Loucy (cell line): ENCODE data around the gene PUM1.
"Not testable (repeated sequence)": the region's sequence is repeated elsewhere in the genome, so short reads cannot be mapped to it uniquely, and the experiment has no call there.

Experiments used
- H2AFZ ChIP-seq: fragments of 200-600 bp; sonication (generic); 2 replicates; pipeline ENCODE4 v1.6.0; 2016; ENCODE audit warnings: antibody characterized with exemption, mild to moderate bottlenecking, low read length, moderate library complexity
- H3F3A ChIP-seq: fragments of 200-600 bp; 2 replicates; pipeline ENCODE4 v1.6.0; 2016; ENCODE audit warnings: antibody characterized with exemption, low read depth, mild to moderate bottlenecking
- H3K27me3 ChIP-seq: fragments of 200-600 bp; sonication (generic); 2 replicates; pipeline ENCODE4 v1.6.1; 2014; ENCODE audit warnings: low read length, mild to moderate bottlenecking; ENCODE audit not compliant: insufficient read depth, poor library complexity, severe bottlenecking
- H3K36me3 ChIP-seq: fragments of 200-600 bp; sonication (generic); 2 replicates; pipeline ENCODE4 v1.6.1; 2016; ENCODE audit warnings: low read length; ENCODE audit not compliant: insufficient read depth
- H3K4me1 ChIP-seq: fragments of 200-600 bp; sonication (generic); 2 replicates; pipeline ENCODE4 v1.5.1; 2014; ENCODE audit warnings: low read length, mild to moderate bottlenecking; ENCODE audit not compliant: insufficient read depth, poor library complexity, severe bottlenecking
- H3K4me2 ChIP-seq: fragments of 200-600 bp; sonication (generic); 2 replicates; pipeline ENCODE4 v1.6.0; 2014; ENCODE audit warnings: antibody characterized with exemption, low read length, low read depth, mild to moderate bottlenecking; ENCODE audit not compliant: poor library complexity, severe bottlenecking
- H3K4me3 ChIP-seq: fragments of 200-600 bp; sonication (generic); 2 replicates; pipeline ENCODE4 v1.5.1; 2014; ENCODE audit warnings: low read length, mild to moderate bottlenecking, mixed read lengths; ENCODE audit not compliant: poor library complexity, severe bottlenecking
- H3K79me2 ChIP-seq: fragments of 200-600 bp; sonication (generic); 2 replicates; pipeline ENCODE4 v1.6.1; 2014; ENCODE audit warnings: low read length; ENCODE audit not compliant: insufficient read depth
- H3K9ac ChIP-seq: fragments of 200-600 bp; sonication (generic); 2 replicates; pipeline ENCODE4 v1.6.0; 2014; ENCODE audit warnings: mild to moderate bottlenecking, low read depth, low read length, moderate library complexity; ENCODE audit not compliant: poor library complexity, severe bottlenecking
- H3K9me2 ChIP-seq: fragments of 200-600 bp; sonication (generic); replicated peaks from 2 replicates; pipeline ENCODE4 v1.6.1; 2016; ENCODE audit warnings: low read depth, low read length, mixed read lengths
- H3K9me3 ChIP-seq: fragments of 200-600 bp; sonication (generic); 2 replicates; pipeline ENCODE4 v1.6.1; 2014; ENCODE audit warnings: mild to moderate bottlenecking, antibody characterized with exemption, low read length, low read depth; ENCODE audit not compliant: insufficient read depth
- H4K20me1 ChIP-seq: fragments of 200-600 bp; sonication (generic); 2 replicates; pipeline ENCODE4 v1.6.0; 2014; ENCODE audit warnings: antibody characterized with exemption, low read length, mild to moderate bottlenecking; ENCODE audit not compliant: insufficient read depth, poor library complexity, severe bottlenecking
- EZH2phosphoT487 ChIP-seq: fragments of 200-600 bp; IDR thresholded peaks from 2 replicates; pipeline ENCODE4 v1.6.1; 2018; ENCODE audit warnings: antibody characterized with exemption, mild to moderate bottlenecking, moderate library complexity, borderline replicate concordance
- TF ChIP-seq, protein P1 (sequence below): fragments of 200-600 bp; sonication (generic); conservative IDR thresholded peaks from 2 replicates; pipeline ENCODE4 v1.5.1; 2014; ENCODE audit warnings: mild to moderate bottlenecking, antibody characterized with exemption, low read length

Gene PUM1

DNA sequence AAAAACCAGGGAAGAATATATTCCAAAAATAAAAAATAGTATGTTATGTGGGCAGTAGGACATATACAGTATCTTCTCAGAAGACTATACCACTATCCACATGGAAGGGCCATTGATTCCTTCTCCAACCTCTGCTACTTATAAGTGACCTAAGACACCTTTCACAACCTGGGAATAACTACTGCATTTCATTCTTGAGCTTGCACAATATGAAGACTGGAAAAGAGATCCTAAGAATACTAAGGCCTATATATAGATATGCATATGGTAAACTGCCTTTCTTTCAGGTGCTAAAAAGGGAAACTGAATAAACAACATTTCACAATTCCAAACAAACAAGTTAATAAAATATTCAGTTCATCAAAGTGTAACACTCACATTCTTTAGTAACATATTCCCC lies 125.0 kb downstream of the PUM1 start:
- no peaks in the 10 kb centered on the region for H3K79me2 ChIP-seq
- H2AFZ ChIP-seq = no peak overlapping the region
- no peaks in the 10 kb centered on the region for H3K27me3 ChIP-seq
- TF ChIP-seq EZH2phosphoT487 = no peak
- TF ChIP-seq, protein P1, sequence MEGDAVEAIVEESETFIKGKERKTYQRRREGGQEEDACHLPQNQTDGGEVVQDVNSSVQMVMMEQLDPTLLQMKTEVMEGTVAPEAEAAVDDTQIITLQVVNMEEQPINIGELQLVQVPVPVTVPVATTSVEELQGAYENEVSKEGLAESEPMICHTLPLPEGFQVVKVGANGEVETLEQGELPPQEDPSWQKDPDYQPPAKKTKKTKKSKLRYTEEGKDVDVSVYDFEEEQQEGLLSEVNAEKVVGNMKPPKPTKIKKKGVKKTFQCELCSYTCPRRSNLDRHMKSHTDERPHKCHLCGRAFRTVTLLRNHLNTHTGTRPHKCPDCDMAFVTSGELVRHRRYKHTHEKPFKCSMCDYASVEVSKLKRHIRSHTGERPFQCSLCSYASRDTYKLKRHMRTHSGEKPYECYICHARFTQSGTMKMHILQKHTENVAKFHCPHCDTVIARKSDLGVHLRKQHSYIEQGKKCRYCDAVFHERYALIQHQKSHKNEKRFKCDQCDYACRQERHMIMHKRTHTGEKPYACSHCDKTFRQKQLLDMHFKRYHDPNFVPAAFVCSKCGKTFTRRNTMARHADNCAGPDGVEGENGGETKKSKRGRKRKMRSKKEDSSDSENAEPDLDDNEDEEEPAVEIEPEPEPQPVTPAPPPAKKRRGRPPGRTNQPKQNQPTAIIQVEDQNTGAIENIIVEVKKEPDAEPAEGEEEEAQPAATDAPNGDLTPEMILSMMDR = no peak
- H3K9ac ChIP-seq = no peak overlapping the region
- no peak overlapping the region for H3K4me3 ChIP-seq
- H3K9me2 ChIP-seq = no peaks in the 10 kb centered on the region
- H3K4me2 ChIP-seq = no peak overlapping the region
- H3K9me3 ChIP-seq = no peaks in the 10 kb centered on the region
- no peaks in the 10 kb centered on the region for H3K4me1 ChIP-seq
- H3K36me3 ChIP-seq = peaks cover 89% of the 10 kb centered on the region
- H4K20me1 ChIP-seq = peaks cover 17% of the 10 kb centered on the region
- H3F3A ChIP-seq = no peaks in the 10 kb centered on the region

DNA sequence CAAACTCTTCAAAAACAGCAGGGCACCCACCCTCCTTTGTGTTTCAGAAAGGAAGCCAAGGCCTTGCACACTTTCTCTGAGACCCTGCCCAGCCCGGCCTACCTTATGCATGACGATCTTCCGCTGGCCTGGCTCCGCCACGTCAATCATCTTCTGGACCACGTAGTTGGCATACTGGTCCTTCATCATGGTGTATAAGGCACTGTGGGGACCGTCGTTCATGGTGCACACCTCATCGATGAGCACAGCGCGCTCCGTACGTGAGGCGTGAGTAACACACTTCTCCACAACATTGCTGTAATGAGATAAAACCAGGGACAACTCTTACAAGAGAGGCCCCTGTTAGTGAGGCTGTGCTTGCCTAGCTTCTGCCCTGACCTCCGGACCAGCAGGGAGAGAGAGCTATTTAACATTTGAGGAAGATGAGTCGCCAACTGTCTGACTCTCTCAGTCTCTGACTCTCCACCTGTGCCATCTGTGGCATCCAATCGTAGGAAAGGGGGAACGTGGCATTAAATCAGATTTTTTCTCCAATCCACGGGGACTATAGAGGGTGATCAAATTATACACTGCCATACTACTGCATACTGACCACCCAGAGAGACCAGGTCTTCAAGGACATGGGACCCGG lies 128.9 kb downstream of the PUM1 start:
- no peak overlapping the region for H3K4me3 ChIP-seq
- H3K4me1 ChIP-seq = no peaks in the 10 kb centered on the region
- no peaks in the 10 kb centered on the region for H3K9me2 ChIP-seq
- no peak overlapping the region for H3K4me2 ChIP-seq
- no peaks in the 10 kb centered on the region for H3F3A ChIP-seq
- no peaks in the 10 kb centered on the region for H3K9me3 ChIP-seq
- no peak for TF ChIP-seq EZH2phosphoT487
- TF ChIP-seq, protein P1 = no peak
- no peaks in the 10 kb centered on the region for H3K79me2 ChIP-seq
- H2AFZ ChIP-seq = no peak overlapping the region
- H4K20me1 ChIP-seq = peaks cover 14% of the 10 kb centered on the region
- H3K9ac ChIP-seq = no peak overlapping the region
- peaks cover 85% of the 10 kb centered on the region for H3K36me3 ChIP-seq
- H3K27me3 ChIP-seq = no peaks in the 10 kb centered on the region

DNA sequence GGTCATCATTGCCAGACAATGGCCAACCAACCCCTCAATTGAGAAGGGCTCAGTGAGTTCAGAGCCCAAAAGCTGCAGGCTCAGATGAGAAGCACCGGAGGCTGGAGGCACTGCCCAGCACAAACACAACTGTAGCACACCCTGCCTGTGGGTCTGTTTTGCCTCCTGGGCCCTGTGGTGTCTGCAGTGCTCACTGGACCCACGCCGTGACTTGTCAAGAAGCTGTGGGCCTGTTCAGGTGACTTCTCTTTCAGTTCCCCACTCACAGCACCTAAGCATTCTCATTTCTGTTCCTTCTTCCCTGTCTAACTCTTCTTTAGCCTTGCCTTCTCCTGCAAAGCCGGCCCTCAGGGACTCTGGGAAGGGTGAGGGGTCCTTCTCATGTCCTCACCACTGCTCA lies 129.8 kb downstream of the PUM1 start:
- H3K9me2 ChIP-seq, H3K4me3 ChIP-seq, H3K4me2 ChIP-seq, H3K9me3 ChIP-seq, H3K79me2 ChIP-seq, H3K27me3 ChIP-seq, H3F3A ChIP-seq, H2AFZ ChIP-seq, H3K9ac ChIP-seq, H3K4me1 ChIP-seq: not testable (repeated sequence)
- Histone ChIP-seq H3K36me3 (peaks cover 84% of the 10 kb centered on the region), H4K20me1 (peaks cover 12% of the 10 kb centered on the region)

DNA sequence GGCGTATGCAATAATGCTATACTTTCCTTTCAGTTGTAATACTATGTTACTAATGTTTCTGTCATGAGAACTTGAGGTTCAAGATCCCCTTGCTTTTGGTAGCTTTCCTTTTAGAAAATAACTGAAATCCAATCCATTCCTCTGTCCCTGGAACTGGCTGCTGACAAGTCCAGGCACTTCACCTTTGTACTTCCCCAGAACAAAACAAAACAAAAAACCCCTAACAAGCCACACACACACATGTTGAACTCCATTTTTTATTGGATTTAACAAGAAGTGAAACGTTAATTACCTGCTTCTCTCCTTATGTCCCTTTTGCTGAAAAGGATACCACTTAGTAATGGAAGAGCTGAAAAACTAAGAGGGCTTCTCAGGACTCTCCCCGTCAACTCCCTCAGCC lies 130.9 kb downstream of the PUM1 start:
- H3K27me3 ChIP-seq = no peaks in the 10 kb centered on the region
- H3K4me1 ChIP-seq = no peaks in the 10 kb centered on the region
- H3K4me3 ChIP-seq = no peak overlapping the region
- peaks cover under 1% of the 10 kb centered on the region for H4K20me1 ChIP-seq
- no peak overlapping the region for H2AFZ ChIP-seq
- no peaks in the 10 kb centered on the region for H3F3A ChIP-seq
- no peak overlapping the region for H3K4me2 ChIP-seq
- H3K79me2 ChIP-seq = no peaks in the 10 kb centered on the region
- H3K9me2 ChIP-seq = no peaks in the 10 kb centered on the region
- peaks cover 73% of the 10 kb centered on the region for H3K36me3 ChIP-seq
- no peaks in the 10 kb centered on the region for H3K9me3 ChIP-seq
- no peak for TF ChIP-seq EZH2phosphoT487
- H3K9ac ChIP-seq = no peak overlapping the region
